Upper lobe of right lung (tissue), 1 donor: Measurements from ENCODE around the gene CNPY4. TPM values are rescaled to one million over a fixed set of nuclear protein-coding genes. Genes with fewer than 3 reads are reported as not detected.

ENCODE experiments used
- ATAC-seq: fragments of 200-7000 bp; cut with Tn5 transposase; one replicate; pipeline ENCODE4 v1.9.1; 2020; ENCODE audit warnings: mild to moderate bottlenecking, moderate library complexity
- DNase-seq: peaks from one replicate; pipeline ENCODE4 v3.0.0-alpha.2; 2020
- H3K27ac ChIP-seq: fragments of 200-600 bp; one replicate; pipeline ENCODE4 v1.8.0; 2022
- H3K27me3 ChIP-seq: fragments of 200-600 bp; one replicate; pipeline ENCODE4 v1.8.0; 2022; ENCODE audit warnings: mild to moderate bottlenecking
- H3K36me3 ChIP-seq: fragments of 200-600 bp; one replicate; pipeline ENCODE4 v1.8.0; 2022
- H3K4me1 ChIP-seq: fragments of 200-600 bp; one replicate; pipeline ENCODE4 v1.8.0; 2022
- H3K4me3 ChIP-seq: fragments of 200-600 bp; one replicate; pipeline ENCODE4 v1.8.0; 2022; ENCODE audit warnings: mild to moderate bottlenecking
- H3K9me3 ChIP-seq: fragments of 200-600 bp; one replicate; pipeline ENCODE4 v1.8.0; 2022
- intact Hi-C: fragments of 100-400 bp; cut with DNase I; formaldehyde crosslinking; loops from one replicate; pipeline ENCODE4 v1.11.0; 2022
- microRNA-seq: library from miRNA; unstranded; fragments of <30 nt; microRNA quantifications from one replicate; pipeline ENCODE4 v1.2.0, GENCODE V29; 2020; ENCODE audit warnings: borderline microRNAs expressed
- total RNA-seq: library from RNA; stranded (reverse); fragmentation: NEBNext Ultra II Directional; extraction: Animal tissue kit (Norgen Biotek cat#: 25700); gene quantifications from one replicate; pipeline ENCODE4 v1.2.1, GENCODE V29; 2021
- TF ChIP-seq, protein P1 (sequence below): fragments of 200-600 bp; IDR thresholded peaks from one replicate; pipeline ENCODE4 v1.8.0; 2022; ENCODE audit warnings: antibody characterized with exemption
- donor health status: DM: no; HTN: yes; CAD: no; lungs with severe emphysema.

CNPY4 gene
- total RNA-seq, 1 donor from 2014 or later = 9.8 TPM

DNA sequence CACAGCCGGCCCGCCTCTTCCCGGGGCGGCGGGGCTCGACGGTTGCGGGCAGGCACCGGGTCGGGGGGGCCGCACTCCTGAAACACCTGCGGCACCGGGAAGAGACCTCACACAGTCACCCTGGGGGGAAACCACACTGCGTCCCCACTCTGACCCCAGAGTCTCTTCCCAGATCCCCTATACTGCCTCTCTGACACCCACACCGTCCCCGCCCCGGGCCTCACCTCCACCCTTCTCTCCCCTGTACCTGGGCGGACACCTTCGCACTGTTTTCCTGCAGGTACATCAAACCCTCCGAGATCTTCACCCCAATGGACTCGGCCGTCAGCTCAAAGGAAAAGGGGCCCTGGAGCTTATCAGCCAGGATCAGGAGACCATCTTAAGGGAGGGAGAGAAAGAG lies 52.4 kb downstream of the CNPY4 start:
- Histone ChIP-seq H3K36me3 (no peaks in the 10 kb centered on the region), H3K4me1 (peaks cover 9% of the 10 kb centered on the region), H3K27me3 (peaks cover 15% of the 10 kb centered on the region), H3K4me3 (peak overlapping the region; percentile 36), H3K27ac (no peak overlapping the region), H3K9me3 (no peaks in the 10 kb centered on the region)
- TF ChIP-seq, protein P1, sequence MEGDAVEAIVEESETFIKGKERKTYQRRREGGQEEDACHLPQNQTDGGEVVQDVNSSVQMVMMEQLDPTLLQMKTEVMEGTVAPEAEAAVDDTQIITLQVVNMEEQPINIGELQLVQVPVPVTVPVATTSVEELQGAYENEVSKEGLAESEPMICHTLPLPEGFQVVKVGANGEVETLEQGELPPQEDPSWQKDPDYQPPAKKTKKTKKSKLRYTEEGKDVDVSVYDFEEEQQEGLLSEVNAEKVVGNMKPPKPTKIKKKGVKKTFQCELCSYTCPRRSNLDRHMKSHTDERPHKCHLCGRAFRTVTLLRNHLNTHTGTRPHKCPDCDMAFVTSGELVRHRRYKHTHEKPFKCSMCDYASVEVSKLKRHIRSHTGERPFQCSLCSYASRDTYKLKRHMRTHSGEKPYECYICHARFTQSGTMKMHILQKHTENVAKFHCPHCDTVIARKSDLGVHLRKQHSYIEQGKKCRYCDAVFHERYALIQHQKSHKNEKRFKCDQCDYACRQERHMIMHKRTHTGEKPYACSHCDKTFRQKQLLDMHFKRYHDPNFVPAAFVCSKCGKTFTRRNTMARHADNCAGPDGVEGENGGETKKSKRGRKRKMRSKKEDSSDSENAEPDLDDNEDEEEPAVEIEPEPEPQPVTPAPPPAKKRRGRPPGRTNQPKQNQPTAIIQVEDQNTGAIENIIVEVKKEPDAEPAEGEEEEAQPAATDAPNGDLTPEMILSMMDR = no peak
- intact Hi-C loops = no loop called here
- peak; percentile 59 for DNase-seq
- no peak for ATAC-seq

DNA sequence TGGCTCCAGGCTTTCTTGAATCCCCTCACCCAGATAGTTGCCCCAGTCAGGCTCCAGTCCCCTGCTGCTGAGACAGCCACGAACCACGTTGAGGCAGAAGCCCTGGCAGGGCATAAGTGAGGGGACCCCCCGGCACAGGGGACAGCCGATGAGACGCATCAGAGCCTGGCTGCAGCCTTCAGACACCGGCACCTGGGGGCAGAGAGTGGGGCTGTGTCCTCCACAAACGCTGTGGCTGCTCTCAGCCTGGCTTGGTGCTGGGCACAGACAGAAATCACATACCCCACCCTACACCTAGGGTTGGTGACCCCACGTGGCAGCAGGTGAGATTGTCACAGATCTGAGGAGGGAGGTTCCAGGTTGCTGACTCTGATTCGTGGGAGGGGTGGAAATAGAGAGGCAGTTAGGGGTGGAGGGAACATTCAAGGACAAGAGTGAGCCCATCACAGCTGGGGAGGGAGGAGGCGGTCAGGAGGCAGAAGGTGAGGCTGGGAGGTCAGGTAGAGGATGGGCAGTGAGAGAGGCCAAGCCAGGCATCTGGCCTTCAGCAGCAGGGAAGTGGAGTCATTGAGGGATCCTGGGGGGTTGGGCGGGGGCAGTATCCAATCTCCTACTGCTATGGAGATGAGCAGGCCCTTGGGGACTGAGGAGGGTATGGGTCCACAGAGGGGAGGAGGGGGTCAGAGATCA lies 54.5 kb downstream of the CNPY4 start:
- peaks cover 15% of the 10 kb centered on the region for H3K27me3 ChIP-seq
- H3K4me3 ChIP-seq = no peak overlapping the region
- ATAC-seq = no peak
- no peak overlapping the region for H3K27ac ChIP-seq
- intact Hi-C loops = no loop called here
- TF ChIP-seq, protein P1 = no peak
- DNase-seq = peak; percentile 53
- peaks cover 10% of the 10 kb centered on the region for H3K4me1 ChIP-seq
- no peaks in the 10 kb centered on the region for H3K9me3 ChIP-seq
- H3K36me3 ChIP-seq = no peaks in the 10 kb centered on the region

DNA sequence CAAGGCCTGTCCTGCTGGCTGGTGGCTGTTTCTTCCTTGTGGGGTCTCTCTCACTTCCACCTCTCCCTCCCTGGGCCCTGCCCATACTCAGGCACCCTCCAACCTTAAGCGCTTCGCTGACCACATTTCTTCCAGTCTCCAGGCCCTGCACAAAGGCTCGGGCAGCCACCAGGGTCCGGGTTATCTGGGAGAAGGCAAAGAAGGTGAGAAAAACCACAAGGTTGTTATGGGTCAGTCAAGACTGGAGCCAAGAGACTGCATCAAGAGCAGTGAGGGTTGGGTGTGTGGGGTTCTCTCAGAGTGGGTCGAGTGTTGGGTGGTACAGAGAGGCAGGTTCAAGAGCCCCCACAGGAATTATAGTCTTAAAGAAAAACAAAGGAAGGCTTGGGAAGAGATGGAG lies 55.1 kb downstream of the CNPY4 start:
- no peak for ATAC-seq
- Histone ChIP-seq H3K27ac (no peak overlapping the region), H3K9me3 (no peaks in the 10 kb centered on the region), H3K4me1 (peaks cover 9% of the 10 kb centered on the region), H3K4me3 (no peak overlapping the region), H3K36me3 (no peaks in the 10 kb centered on the region), H3K27me3 (peaks cover 15% of the 10 kb centered on the region)
- intact Hi-C loops = no loop called here
- TF ChIP-seq, protein P1 = no peak
- DNase-seq = peak; percentile 35

Small RNA genes lying within 50 kb of the gene (microRNA-seq; reads per million reads assigned to microRNA genes)
- gene MIR106B (940 reads per million, percentile 85 among the genes with 10 or more reads in this experiment), gene MIR25 (391 reads per million, percentile 79 among the genes with 10 or more reads in this experiment), gene MIR4658 (not detected), gene MIR93 (1,372 reads per million, percentile 86 among the genes with 10 or more reads in this experiment)

Other genes starting within 250 kb of the CNPY4 start
- gene OR2AE1, start 242.6 kb upstream of the CNPY4 start, total RNA-seq = not detected
- gene TRIM4, start 200.1 kb upstream of the CNPY4 start, total RNA-seq = 32.6 TPM
- not detected for gene GJC3, start 190.0 kb upstream of the CNPY4 start, total RNA-seq
- 87.7 TPM for gene AZGP1, start 143.6 kb upstream of the CNPY4 start, total RNA-seq
- 57.5 TPM for gene ZKSCAN1, start 104.0 kb upstream of the CNPY4 start, total RNA-seq
- gene ZSCAN21, start 69.9 kb upstream of the CNPY4 start, total RNA-seq = 10.0 TPM
- 22.4 TPM for gene ZNF3, start 37.9 kb upstream of the CNPY4 start, total RNA-seq
- gene COPS6, start 30.7 kb upstream of the CNPY4 start, total RNA-seq = 69.5 TPM
- 48.7 TPM for gene MCM7, start 18.2 kb upstream of the CNPY4 start, total RNA-seq
- 16.8 TPM for gene AP4M1, start 18.0 kb upstream of the CNPY4 start, total RNA-seq
- 34.9 TPM for gene TAF6, start 276 bp upstream of the CNPY4 start, total RNA-seq
- gene MBLAC1, start 7.3 kb downstream of the CNPY4 start, total RNA-seq = 3.0 TPM
- 105 TPM for gene LAMTOR4, start 29.3 kb downstream of the CNPY4 start, total RNA-seq
- 19.7 TPM for gene TRAPPC14, start 39.1 kb downstream of the CNPY4 start, total RNA-seq
- 4.4 TPM for gene GAL3ST4, start 49.0 kb downstream of the CNPY4 start, total RNA-seq
- gene GPC2, start 57.7 kb downstream of the CNPY4 start, total RNA-seq = 0.49 TPM
- gene STAG3, start 58.3 kb downstream of the CNPY4 start, total RNA-seq = 2.3 TPM
- 1.4 TPM for gene PVRIG, start 100.3 kb downstream of the CNPY4 start, total RNA-seq
- gene SPDYE3, start 188.1 kb downstream of the CNPY4 start, total RNA-seq = not detected
- gene PILRB, start 238.5 kb downstream of the CNPY4 start, total RNA-seq = 38.1 TPM